Vagina (tissue), 2 donors: ENCODE data around the gene TAF4B.

Experiments
- POLR2A ChIP-seq, 2 donors: fragments of 450-650 bp; IDR thresholded peaks; one replicate each; pipeline ENCODE4 v1.6.1; 2017; ENCODE audit warnings: antibody characterized with exemption in 2 of 2, mild to moderate bottlenecking in 2 of 2, moderate library complexity in 2 of 2
- POLR2AphosphoS5 ChIP-seq, 2 donors: sonication (generic); formaldehyde crosslinking; IDR thresholded peaks; one replicate each; pipeline ENCODE4 v1.9.0; 2017; ENCODE audit warnings: antibody characterized with exemption in 2 of 2, mild to moderate bottlenecking in 2 of 2, low read depth in 1 of 2; ENCODE audit not compliant: insufficient read depth in 1 of 2
- TF ChIP-seq, protein P1 (sequence below), 3 experiments: fragments of 450-650 bp in 2 of 3; fragments of 200-600 bp in 1 of 3; sonication (generic) in 1 of 3; IDR thresholded peaks; one replicate each; pipeline ENCODE4 v1.5.1; 2017 to 2019; ENCODE audit warnings: antibody characterized with exemption in 3 of 3, mild to moderate bottlenecking in 2 of 3, moderate library complexity in 2 of 3

DNA sequence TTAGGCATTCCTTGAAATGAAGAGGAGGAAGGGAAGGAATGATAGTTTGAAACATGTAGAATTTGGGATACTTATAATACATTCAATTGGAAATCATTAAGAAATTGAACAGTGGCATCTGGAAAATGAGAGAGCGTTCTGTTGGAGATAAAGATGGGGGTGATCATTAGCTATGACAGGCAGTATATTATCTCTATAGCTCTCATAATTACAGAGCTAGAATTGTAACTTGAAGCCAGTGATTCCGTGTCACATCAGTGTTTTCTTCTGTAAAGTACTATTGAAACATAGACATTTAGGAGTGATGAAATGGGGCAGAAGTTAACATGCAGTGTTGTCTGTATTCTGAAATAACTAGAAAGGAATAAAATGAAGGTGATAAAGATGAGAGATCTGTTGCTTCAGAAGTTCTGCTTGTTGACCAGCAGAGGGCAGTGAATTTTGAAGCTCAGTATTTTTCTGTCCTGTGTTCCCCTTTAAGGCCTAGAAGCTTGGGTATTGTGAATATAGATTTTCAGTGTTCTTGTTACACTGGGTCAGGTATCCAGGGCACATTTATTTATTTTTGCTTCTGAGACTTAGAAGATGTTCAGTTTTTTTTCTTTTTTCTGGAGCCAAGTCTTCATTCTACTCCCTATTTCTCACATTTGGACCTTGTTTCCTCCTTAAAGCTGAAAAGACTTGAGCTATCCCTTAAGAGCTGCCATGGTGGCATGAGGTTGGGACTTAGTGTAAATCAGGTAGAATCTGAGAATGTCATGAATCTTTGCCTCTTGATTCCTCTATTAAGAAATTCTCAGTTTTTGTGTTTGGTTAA, 157.4 kb downstream of the TAF4B start:
- TF ChIP-seq, protein P1, sequence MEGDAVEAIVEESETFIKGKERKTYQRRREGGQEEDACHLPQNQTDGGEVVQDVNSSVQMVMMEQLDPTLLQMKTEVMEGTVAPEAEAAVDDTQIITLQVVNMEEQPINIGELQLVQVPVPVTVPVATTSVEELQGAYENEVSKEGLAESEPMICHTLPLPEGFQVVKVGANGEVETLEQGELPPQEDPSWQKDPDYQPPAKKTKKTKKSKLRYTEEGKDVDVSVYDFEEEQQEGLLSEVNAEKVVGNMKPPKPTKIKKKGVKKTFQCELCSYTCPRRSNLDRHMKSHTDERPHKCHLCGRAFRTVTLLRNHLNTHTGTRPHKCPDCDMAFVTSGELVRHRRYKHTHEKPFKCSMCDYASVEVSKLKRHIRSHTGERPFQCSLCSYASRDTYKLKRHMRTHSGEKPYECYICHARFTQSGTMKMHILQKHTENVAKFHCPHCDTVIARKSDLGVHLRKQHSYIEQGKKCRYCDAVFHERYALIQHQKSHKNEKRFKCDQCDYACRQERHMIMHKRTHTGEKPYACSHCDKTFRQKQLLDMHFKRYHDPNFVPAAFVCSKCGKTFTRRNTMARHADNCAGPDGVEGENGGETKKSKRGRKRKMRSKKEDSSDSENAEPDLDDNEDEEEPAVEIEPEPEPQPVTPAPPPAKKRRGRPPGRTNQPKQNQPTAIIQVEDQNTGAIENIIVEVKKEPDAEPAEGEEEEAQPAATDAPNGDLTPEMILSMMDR (IDR thresholded peaks at IDR 0.05) = peak; percentile 67 to 73 (median 72)
- TF ChIP-seq POLR2A (IDR thresholded peaks at IDR 0.05) (no peak), POLR2AphosphoS5 (IDR thresholded peaks at IDR 0.05; ENCODE audit: insufficient read depth in 1 of 2, low read depth in 1 of 2) (no peak)
